HepG2 (cell line): ENCODE measurements around the gene GPBAR1. TPM values are rescaled to one million over a fixed set of nuclear protein-coding genes. Genes with fewer than 3 reads are reported as not detected.

Experiments used
- DZIP1 ChIP-seq: sonication (generic); formaldehyde crosslinking; IDR thresholded peaks from 2 replicates; pipeline ENCODE4 v1.5.0; 2020; ENCODE audit warnings: mild to moderate bottlenecking, missing genetic modification reagents
- HHEX ChIP-seq: IDR thresholded peaks from 2 replicates; pipeline ENCODE4 v1.6.1; 2016; ENCODE audit warnings: control low read depth
- IKZF1 ChIP-seq: fragments of 450-650 bp; IDR thresholded peaks from 2 replicates; pipeline ENCODE4 v1.7.1; 2016
- KAT7 ChIP-seq: IDR thresholded peaks from 2 replicates; pipeline ENCODE4 v1.6.1; 2018; ENCODE audit warnings: borderline replicate concordance, missing compliant biosample characterization
- KDM3A ChIP-seq: IDR thresholded peaks from 2 replicates; pipeline ENCODE4 v1.6.1; 2018; ENCODE audit warnings: low read depth, missing compliant biosample characterization
- KDM5A ChIP-seq: fragments of 200-600 bp; sonication (generic); IDR thresholded peaks from 2 replicates; pipeline ENCODE4 v1.7.0; 2018; ENCODE audit warnings: antibody characterized with exemption, mild to moderate bottlenecking, low read length, borderline replicate concordance
- KDM6A ChIP-seq: IDR thresholded peaks from 2 replicates; pipeline ENCODE4 v1.6.1; 2016; ENCODE audit warnings: low read depth
- KLF9 ChIP-seq: IDR thresholded peaks from 2 replicates; pipeline ENCODE4 v1.6.1; 2016; ENCODE audit warnings: low read depth
- KMT2A ChIP-seq: sonication (generic); formaldehyde crosslinking; IDR thresholded peaks from 2 replicates; pipeline ENCODE4 v1.4.0; 2020; ENCODE audit warnings: missing genetic modification reagents
- MTA1 ChIP-seq: sonication (generic); formaldehyde crosslinking; IDR thresholded peaks from 2 replicates; pipeline ENCODE4 v1.4.0; 2020; ENCODE audit warnings: missing genetic modification reagents, mild to moderate bottlenecking, borderline replicate concordance
- MXI1 ChIP-seq: IDR thresholded peaks from 3 replicates; pipeline ENCODE4 v1.6.1; 2012; ENCODE audit warnings: low read depth, low read length, inconsistent platforms, borderline replicate concordance
- NFIB ChIP-seq: sonication (generic); formaldehyde crosslinking; IDR thresholded peaks from 2 replicates; pipeline ENCODE4 v1.9.0; 2021; ENCODE audit warnings: missing genetic modification reagents, mild to moderate bottlenecking, borderline replicate concordance
- NRL ChIP-seq: sonication (generic); formaldehyde crosslinking; IDR thresholded peaks from 2 replicates; pipeline ENCODE4 v1.5.0; 2020; ENCODE audit warnings: missing genetic modification reagents, mild to moderate bottlenecking, moderate library complexity, borderline replicate concordance
- RARA ChIP-seq: IDR thresholded peaks from 2 replicates; pipeline ENCODE4 v1.6.1; 2016; ENCODE audit warnings: missing genetic modification reagents, missing compliant biosample characterization
- RXRB ChIP-seq: IDR thresholded peaks from 2 replicates; pipeline ENCODE4 v1.6.1; 2016; ENCODE audit warnings: borderline replicate concordance, missing genetic modification reagents, missing compliant biosample characterization
- TBL1XR1 ChIP-seq: fragments of 150-350 bp; IDR thresholded peaks from 2 replicates; pipeline ENCODE4 v1.6.1; 2014; ENCODE audit warnings: borderline replicate concordance, low read length; ENCODE audit not compliant: partially characterized antibody
- ZGPAT ChIP-seq: IDR thresholded peaks from 2 replicates; pipeline ENCODE4 v1.6.1; 2016; ENCODE audit warnings: mild to moderate bottlenecking
- ZNF232 ChIP-seq: sonication (generic); formaldehyde crosslinking; IDR thresholded peaks from 2 replicates; pipeline ENCODE4 v1.4.0; 2020; ENCODE audit warnings: missing genetic modification reagents, borderline replicate concordance
- ZNF468 ChIP-seq: sonication (generic); formaldehyde crosslinking; IDR thresholded peaks from 2 replicates; pipeline ENCODE4 v1.8.0; 2022; ENCODE audit warnings: mild to moderate bottlenecking, moderate library complexity, missing genetic modification reagents
- ZNF484 ChIP-seq: sonication (generic); formaldehyde crosslinking; IDR thresholded peaks from 2 replicates; pipeline ENCODE4 v1.5.1; 2020; ENCODE audit warnings: mild to moderate bottlenecking, low read depth, missing genetic modification reagents, borderline replicate concordance
- ZNF652 ChIP-seq: IDR thresholded peaks from 2 replicates; pipeline ENCODE4 v1.6.1; 2016; ENCODE audit warnings: low read depth, borderline replicate concordance
- ZNF7 ChIP-seq: IDR thresholded peaks from 2 replicates; pipeline ENCODE4 v1.6.1; 2016; ENCODE audit warnings: missing biosample characterization, missing genetic modification reagents
- ZNF761 ChIP-seq: sonication (generic); formaldehyde crosslinking; conservative IDR thresholded peaks from 2 replicates; pipeline ENCODE4 v1.4.0; 2020; ENCODE audit warnings: mild to moderate bottlenecking, missing genetic modification reagents
- ZNF780A ChIP-seq: sonication (generic); formaldehyde crosslinking; IDR thresholded peaks from 2 replicates; pipeline ENCODE4 v1.8.0; 2022; ENCODE audit warnings: mild to moderate bottlenecking, missing genetic modification reagents, moderate library complexity
- ZNF792 ChIP-seq: IDR thresholded peaks from 2 replicates; pipeline ENCODE4 v1.6.1; 2016
- ZSCAN5A ChIP-seq: sonication (generic); formaldehyde crosslinking; IDR thresholded peaks from 2 replicates; pipeline ENCODE4 v1.8.0; 2022; ENCODE audit warnings: mild to moderate bottlenecking, missing genetic modification reagents, borderline replicate concordance
- polyA plus RNA-seq, 8 experiments: library from polyadenylated mRNA; depleted of rRNA in 3 of 8; stranded (reverse) in 7 of 8; unstranded in 1 of 8; fragments of >200 nt; fragmentation: Illumina TruSeq in 4 of 8; extraction: Trizol in 4 of 8; gene quantifications; 2 replicates each; pipeline versions ENCODE4 v1.2.1 to v1.2.3, GENCODE V29; 2011 to 2016; ENCODE audit warnings: low read depth in 4 of 8, missing spikeins in 1 of 8, mixed read lengths in 1 of 8; ENCODE audit not compliant: insufficient read depth in 1 of 8
- total RNA-seq, 5 experiments: library from RNA; depleted of rRNA; stranded (reverse); fragments of >200 nt; fragmentation: Illumina TruSeq; extraction: Trizol; gene quantifications; 2 replicates each; pipeline ENCODE4 v1.2.3, GENCODE V29; 2016; ENCODE audit warnings: low read depth in 1 of 5

GPBAR1 gene
- total and polyA plus RNA-seq, 2 of the 13 experiments (the other 11 are each of a cell fraction or from before 2014, with no cell fraction given): 0.05 to 0.09 TPM

- no peak for TF ChIP-seq TBL1XR1
- no peak for TF ChIP-seq ZNF484 (CRISPR knock-in tag)
- TF ChIP-seq KAT7 (CRISPR knock-in tag): no peak
- TF ChIP-seq KMT2A (CRISPR knock-in tag): no peak
- peak; percentile 53; the same call in 1 of the 3 replicates for TF ChIP-seq MXI1
- TF ChIP-seq IKZF1: no peak
- TF ChIP-seq ZSCAN5A (CRISPR knock-in tag): 0 out of 2 replicates have a peak, but pooled peaks have one; percentile 9
- TF ChIP-seq MTA1 (CRISPR knock-in tag): no peak
- TF ChIP-seq ZNF232 (CRISPR knock-in tag): 0 out of 2 replicates have a peak, but pooled peaks have one; percentile 19
- peak; percentile 24; the same call in 1 of the 2 replicates for TF ChIP-seq RXRB (CRISPR knock-in tag)
- 0 out of 2 replicates have a peak, but pooled peaks have one; percentile 39 for TF ChIP-seq RARA (CRISPR knock-in tag)
- no peak for TF ChIP-seq NFIB (CRISPR knock-in tag)
- no peak for TF ChIP-seq KDM3A (CRISPR knock-in tag)
- no peak; the same call in 1 of the 2 replicates for TF ChIP-seq NRL (CRISPR knock-in tag)
- no peak for TF ChIP-seq ZNF780A (CRISPR knock-in tag)
- TF ChIP-seq ZNF761 (CRISPR knock-in tag): peak; percentile 78; the same call in 1 of the 2 replicates
- no peak for TF ChIP-seq DZIP1
- TF ChIP-seq ZNF7 (CRISPR knock-in tag): no peak
- no peak for TF ChIP-seq ZGPAT (CRISPR knock-in tag)
- no peak for TF ChIP-seq ZNF468
- TF ChIP-seq HHEX (CRISPR knock-in tag): no peak
- peak; percentile 74; the same call in 1 of the 2 replicates for TF ChIP-seq ZNF792 (CRISPR knock-in tag)
- TF ChIP-seq KDM6A: 0 out of 2 replicates have a peak, but pooled peaks have one; percentile 19
- TF ChIP-seq KDM5A: peak; percentile 61; the same call in 1 of the 2 replicates
- TF ChIP-seq ZNF652 (CRISPR knock-in tag): peak; percentile 87
- peak; percentile 69; the same call in 1 of the 2 replicates for TF ChIP-seq KLF9 (CRISPR knock-in tag)
Measured at GRCh38 chr2:218286570-218287459, 26.0 kb downstream of the GPBAR1 start (continued).
